GM12878 (cell line): Measurements from ENCODE around the gene PTPN18. TPM values are rescaled to one million over a fixed set of nuclear protein-coding genes. Genes with fewer than 3 reads are reported as not detected.

Experiments
- ATAC-seq: fragments of 200-7000 bp; cut with Tn5 transposase; 3 replicates; pipeline ENCODE4 v1.9.1; 2020; ENCODE audit warnings: mild to moderate bottlenecking, moderate library complexity
- BruUV-seq: library from RNA; stranded (reverse); fragments of 400-500 nt; replicated peaks from 2 replicates; lab custom pipeline; 2021; lab: Mats Ljungman, UMichigan
- CTCF ChIA-PET: fragments of 300-600 bp; sonication (Branson Sonifier 250); formaldehyde crosslinking; extraction: SDS; loops from one replicate; lab custom pipeline; 2021; ENCODE audit warnings: inconsistent platforms; lab: Yijun Ruan, JAX
- POLR2A ChIA-PET: fragments of 350-600 bp; formaldehyde crosslinking; extraction: SDS; loops from one replicate; lab custom pipeline; 2021; ENCODE audit warnings: inconsistent platforms; lab: Charles Lee
- RAD21 ChIA-PET: fragments of 300-600 bp; sonication (Branson Sonifier 250); formaldehyde crosslinking; loops from one replicate; lab custom pipeline; 2023; ENCODE audit warnings: antibody characterized with exemption; ENCODE audit not compliant: unreplicated experiment; lab: Charles Lee
- SMC1A ChIA-PET: fragments of 300-600 bp; sonication (Branson Sonifier 250); formaldehyde crosslinking; loops from one replicate; lab custom pipeline; 2023; ENCODE audit not compliant: unreplicated experiment, uncharacterized antibody; lab: Charles Lee
- DNase-seq: peaks from one replicate; pipeline ENCODE4 v3.0.0-alpha.2; 2011; ENCODE audit warnings: low read depth, low spot score
- FAIRE-seq: peaks from 3 replicates; lab custom pipeline; 2011; peaks lifted over from hg19 to GRCh38; lab: Jason Lieb, UNC
- H2AFZ ChIP-seq: 2 replicates; pipeline ENCODE4 v1.6.0; 2011; ENCODE audit warnings: low read depth, low read length, control low read depth; ENCODE audit not compliant: control insufficient read depth
- H3K27ac ChIP-seq: 2 replicates; pipeline ENCODE4 v1.5.1; 2011; ENCODE audit warnings: control low read depth; ENCODE audit not compliant: control insufficient read depth, insufficient read depth
- H3K27me3 ChIP-seq, 2 experiments: replicated peaks in 1 of 2; 2 replicates each; pipeline versions ENCODE4 v1.6.0 to v1.6.1; 2011; ENCODE audit warnings: low read length in 1 of 2; ENCODE audit not compliant: control insufficient read depth in 2 of 2, insufficient read depth in 2 of 2
- H3K36me3 ChIP-seq, 2 experiments: 2 replicates each; pipeline ENCODE4 v1.5.1; 2011; ENCODE audit warnings: low read length in 1 of 2; ENCODE audit not compliant: control insufficient read depth in 2 of 2, insufficient read depth in 2 of 2
- H3K4me1 ChIP-seq: 2 replicates; pipeline ENCODE4 v1.6.1; 2011; ENCODE audit warnings: mild to moderate bottlenecking, low read length, moderate library complexity, mixed read lengths; ENCODE audit not compliant: control insufficient read depth, insufficient read depth
- H3K4me2 ChIP-seq: 2 replicates; pipeline ENCODE4 v1.6.0; 2011; ENCODE audit warnings: control low read depth; ENCODE audit not compliant: control insufficient read depth, insufficient read depth
- H3K4me3 ChIP-seq: fragments of 200-600 bp; sonication (generic); 2 replicates; pipeline ENCODE4 v1.5.1; 2016
- H3K79me2 ChIP-seq: 2 replicates; pipeline ENCODE4 v1.6.0; 2011; ENCODE audit warnings: low read length; ENCODE audit not compliant: control insufficient read depth, insufficient read depth
- H3K9ac ChIP-seq: 2 replicates; pipeline ENCODE4 v1.8.0; 2011; ENCODE audit warnings: low read length, control low read depth, mixed read lengths; ENCODE audit not compliant: control insufficient read depth, insufficient read depth
- H3K9me3 ChIP-seq: replicated peaks from 3 replicates; pipeline ENCODE4 v1.5.1; 2011; ENCODE audit warnings: mild to moderate bottlenecking, low read length; ENCODE audit not compliant: control insufficient read depth, insufficient read depth
- H4K20me1 ChIP-seq: 2 replicates; pipeline ENCODE4 v1.6.0; 2011; ENCODE audit not compliant: control insufficient read depth, insufficient read depth
- CBFB ChIP-seq: IDR thresholded peaks from 2 replicates; pipeline ENCODE4 v1.6.1; 2016; ENCODE audit warnings: antibody characterized with exemption, low read depth
- CBX5 ChIP-seq: sonication (generic); IDR thresholded peaks from 2 replicates; pipeline ENCODE4 v1.6.1; 2016; ENCODE audit warnings: low read depth, moderate library complexity, mild to moderate bottlenecking, inconsistent platforms
- CHD1 ChIP-seq: IDR thresholded peaks from 2 replicates; pipeline ENCODE4 v1.6.1; 2012; ENCODE audit warnings: low read depth, low read length, improper control_type of control experiment
- CHD2 ChIP-seq: IDR thresholded peaks from 2 replicates; pipeline ENCODE4 v1.6.1; 2011; ENCODE audit warnings: low read depth, low read length, improper control_type of control experiment, borderline replicate concordance
- E4F1 ChIP-seq: fragments of 450-650 bp; IDR thresholded peaks from 2 replicates; pipeline ENCODE4 v1.6.1; 2018; ENCODE audit warnings: borderline replicate concordance, mild to moderate bottlenecking; ENCODE audit not compliant: partially characterized antibody
- ESRRA ChIP-seq: IDR thresholded peaks from 2 replicates; pipeline ENCODE4 v1.6.1; 2012; ENCODE audit warnings: mild to moderate bottlenecking, low read length, improper control_type of control experiment
- HDGF ChIP-seq: fragments of 450-650 bp; IDR thresholded peaks from 2 replicates; pipeline ENCODE4 v1.6.1; 2016; ENCODE audit warnings: antibody characterized with exemption
- IRF3 ChIP-seq: fragments of 450-650 bp; IDR thresholded peaks from 2 replicates; pipeline ENCODE4 v1.6.1; 2014; ENCODE audit warnings: mild to moderate bottlenecking
- KDM1A ChIP-seq: fragments of 200-600 bp; sonication (generic); IDR thresholded peaks from 2 replicates; pipeline ENCODE4 v1.6.1; 2016; ENCODE audit warnings: borderline replicate concordance
- MLLT1 ChIP-seq: fragments of 450-650 bp; IDR thresholded peaks from 2 replicates; pipeline ENCODE4 v1.6.1; 2016; ENCODE audit warnings: mild to moderate bottlenecking
- MTA2 ChIP-seq: fragments of 450-650 bp; IDR thresholded peaks from 2 replicates; pipeline ENCODE4 v1.6.1; 2016; ENCODE audit warnings: low read depth, mild to moderate bottlenecking, moderate library complexity
- NFYA ChIP-seq: IDR thresholded peaks from 2 replicates; pipeline ENCODE4 v1.6.1; 2011; ENCODE audit warnings: low read depth, mild to moderate bottlenecking, low read length, improper control_type of control experiment, borderline replicate concordance
- SPI1 ChIP-seq: IDR thresholded peaks from 2 replicates; pipeline ENCODE4 v1.6.1; 2011; ENCODE audit warnings: low read depth, mild to moderate bottlenecking, low read length, moderate library complexity, borderline replicate concordance; ENCODE audit not compliant: insufficient read depth
- USF1 ChIP-seq: IDR thresholded peaks from 2 replicates; pipeline ENCODE4 v1.6.1; 2011; ENCODE audit warnings: borderline replicate concordance, low read depth, mild to moderate bottlenecking, moderate library complexity, mixed read lengths, low read length; ENCODE audit not compliant: insufficient read depth; ENCODE audit errors: extremely low read length
- YY1 ChIP-seq: IDR thresholded peaks from 2 replicates; pipeline ENCODE4 v1.6.1; 2011; ENCODE audit warnings: low read depth, mild to moderate bottlenecking, low read length
- WGBS: methylation state at CpG from one replicate; pipeline ENCODE4 v1.1.6; 2016; ENCODE audit warnings: low lambda C conversion rate; ENCODE audit not compliant: insufficient replicate concordance, insufficient coverage; ENCODE audit errors: missing lambda C conversion rate; 5-methylcytosine and 5-hydroxymethylcytosine counted together
- in situ Hi-C: fragments of 300-500 bp; cut with MboI; formaldehyde crosslinking; loops from 9 replicates; pipeline ENCODE4 v1.14.3; 2018; ENCODE audit warnings: mixed read lengths
- intact Hi-C: fragments of 100-400 bp; cut with micrococcal nuclease; formaldehyde crosslinking; loops from one replicate; pipeline ENCODE4 v1.14.2; 2022; ENCODE audit not compliant: unreplicated experiment
- polyA plus RNA-seq, 11 experiments: library from polyadenylated mRNA; depleted of rRNA in 4 of 11; unstranded in 6 of 11; stranded (reverse) in 5 of 11; fragments of >200 nt; fragmentation: Nextera tagmentation in 4 of 11; fragmentation: Illumina TruSeq in 1 of 11; extraction: Ambion mirVana in 4 of 11; extraction: Trizol in 1 of 11; gene quantifications; 1 replicate in 1 of 11; 2 replicates in 10 of 11; pipeline versions ENCODE4 v1.2.1 to v1.2.3, GENCODE V29; 2011 to 2016; ENCODE audit warnings: inconsistent platforms in 2 of 11, missing spikeins in 2 of 11, low read depth in 1 of 11
- total RNA-seq, 4 experiments: library from RNA; depleted of rRNA in 3 of 4; stranded (reverse); fragments of >200 nt in 3 of 4; fragmentation: Illumina TruSeq in 1 of 4; extraction: Trizol in 1 of 4; gene quantifications; 2 replicates each; pipeline versions ENCODE4 v1.2.1 to v1.2.3, GENCODE V29; 2013 to 2021

Gene PTPN18
- total and polyA plus RNA-seq, 10 of the 15 experiments (the other 5 are each of a cell fraction or from before 2014, with no cell fraction given), result 14.8 to 89.9 (median 43.4) TPM

GRCh38 chr2:130370490-130370889, 14.6 kb downstream of the PTPN18 start (continued):
- TF ChIP-seq USF1 (peak; percentile 85), ESRRA (no peak), CHD1 (no peak), CBX5 (no peak), IRF3 (no peak), NFYA (no peak), SPI1 (peak; percentile 65; the same call in 1 of the 2 replicates)

- Histone ChIP-seq H3K4me2 (peak overlapping the region; percentile 93), H3K79me2 (peaks cover 38% of the 10 kb centered on the region), H3K27ac (peak overlapping the region; percentile 90), H2AFZ (peak overlapping the region; percentile 93), H3K4me3 (peak overlapping the region; percentile 94), H3K9me3 (no peaks in the 10 kb centered on the region; the same call in 2 of the 3 replicates), H3K27me3 (no peaks in the 10 kb centered on the region), H3K36me3 (peaks cover 0 to 8% of the 10 kb centered on the region in 2 experiments; a peak in 2 of 4 replicates), H3K9ac (peak overlapping the region; percentile 92), H3K4me1 (peaks cover 28% of the 10 kb centered on the region), H4K20me1 (no peaks in the 10 kb centered on the region)
- ChIA-PET POLR2A (interaction anchor here (1.3 to 3.2 kb wide), 2 partner anchors 9 to 29 kb away, joined by 3 to 8 read pairs; partner anchors contain the start of gene IMP4), RAD21 (interaction anchor here (2.0 kb wide), 1 partner anchor 29 kb away, joined by 6 read pairs; the partner anchor contains the start of gene IMP4), SMC1A (interaction anchor here (0.9 to 1.3 kb wide), 3 partner anchors 13 to 30 kb away, joined by 3 to 12 read pairs (median 4); partner anchors contain the start of gene IMP4), CTCF (interaction anchor here (0.6 to 1.4 kb wide), 4 partner anchors 22 to 40 kb away, joined by 3 to 8 read pairs (median 4); partner anchors contain the start of gene IMP4)
- FAIRE-seq (no peak), ATAC-seq (peak; percentile 54), DNase-seq (no peak)
- in situ Hi-C loops (no loop called here), intact Hi-C loops (loop anchor here (1.0 to 10.0 kb wide), 4 partner anchors 17 to 53 kb away; partner anchors contain the start of gene IMP4)
- BruUV-seq, result TSS peak; percentile 97
- 2% methylated on average over 18 of the region's 18 CpGs for WGBS
- TF ChIP-seq MLLT1 (peak; percentile 82), YY1 (no peak), HDGF (0 out of 2 replicates have a peak, but pooled peaks have one; percentile 72), CBFB (no peak), CHD1 (no peak), E4F1 (peak; percentile 72), MTA2 (peak; percentile 69), KDM1A (no peak), CHD2 (no peak)
Observed at GRCh38 chr2:130371723-130372054, 15.8 kb downstream of the PTPN18 start.
